Astrocyte (in vitro differentiated cells and primary cell): Measurements from ENCODE around the gene SPARCL1. TPM values are rescaled to one million over a fixed set of nuclear protein-coding genes. Genes with fewer than 3 reads are reported as not detected.

ENCODE experiments used
- total RNA-seq: library from RNA; stranded (reverse); gene quantifications from 2 replicates; pipeline ENCODE4 v1.2.1, GENCODE V29; 2021

The SPARCL1 gene
- total RNA-seq, 1 donor from 2014 or later, result 0.25 TPM

Other genes starting within 250 kb of the SPARCL1 start
- gene HSD17B13, start 206.5 kb downstream of the SPARCL1 start, total RNA-seq, result 0.09 TPM in 1 of 2 replicates, not detected in the other
- 32.8 and 34.0 TPM in 2 replicates for gene HSD17B11, start 138.2 kb downstream of the SPARCL1 start, total RNA-seq
- gene NUDT9, start 106.8 kb downstream of the SPARCL1 start, total RNA-seq, result 31.9 and 33.7 TPM in 2 replicates
- not detected in 2 replicates for gene DSPP, start 79.2 kb upstream of the SPARCL1 start, total RNA-seq
- 0.10 and 0.11 TPM in 2 replicates for gene DMP1, start 120.9 kb upstream of the SPARCL1 start, total RNA-seq